ENCODE data around the gene LSR.
"Not testable (repeated sequence)": the region's sequence is repeated elsewhere in the genome, so short reads cannot be mapped to it uniquely, and the experiment has no call there.

- not testable (repeated sequence) for TF ChIP-seq CTCF, POLR2A, POLR2AphosphoS5 (IDR thresholded peaks at IDR 0.05)
These were observed 27.7 kb upstream of the LSR start for GRCh38 chr19:35220973-35221590.

All from suprapubic skin (tissue), 4 donors.